Nephron progenitor cell (in vitro differentiated cells): ENCODE data around the gene UBE3C.

ENCODE experiments used
- DNase-seq: peaks from one replicate; pipeline ENCODE4 v3.0.0; 2021
- H3K27ac Mint-ChIP-seq: 2 replicates; pipeline ENCODE4 v1.8.0; 2021; ENCODE audit warnings: mild to moderate bottlenecking, moderate library complexity, mixed read lengths
- H3K27me3 Mint-ChIP-seq: 2 replicates; pipeline ENCODE4 v1.8.0; 2021; ENCODE audit warnings: mild to moderate bottlenecking, low read depth, mixed read lengths; ENCODE audit not compliant: poor library complexity
- H3K36me3 Mint-ChIP-seq: 2 replicates; pipeline ENCODE4 v1.8.0; 2021; ENCODE audit warnings: low read depth, mixed read lengths
- H3K4me1 Mint-ChIP-seq: 2 replicates; pipeline ENCODE4 v1.8.0; 2021; ENCODE audit warnings: mixed read lengths
- H3K4me3 Mint-ChIP-seq: 2 replicates; pipeline ENCODE4 v1.8.0; 2021; ENCODE audit warnings: mild to moderate bottlenecking, moderate library complexity, mixed read lengths
- H3K9me3 Mint-ChIP-seq: 2 replicates; pipeline ENCODE4 v1.8.0; 2021; ENCODE audit warnings: mild to moderate bottlenecking, moderate library complexity, mixed read lengths
- TF ChIP-seq, protein P1 (sequence below): fragments of 200-600 bp; sonication (generic); IDR thresholded peaks from 2 replicates; pipeline ENCODE4 v1.5.0; 2021; ENCODE audit warnings: antibody characterized with exemption

The UBE3C gene

DNA sequence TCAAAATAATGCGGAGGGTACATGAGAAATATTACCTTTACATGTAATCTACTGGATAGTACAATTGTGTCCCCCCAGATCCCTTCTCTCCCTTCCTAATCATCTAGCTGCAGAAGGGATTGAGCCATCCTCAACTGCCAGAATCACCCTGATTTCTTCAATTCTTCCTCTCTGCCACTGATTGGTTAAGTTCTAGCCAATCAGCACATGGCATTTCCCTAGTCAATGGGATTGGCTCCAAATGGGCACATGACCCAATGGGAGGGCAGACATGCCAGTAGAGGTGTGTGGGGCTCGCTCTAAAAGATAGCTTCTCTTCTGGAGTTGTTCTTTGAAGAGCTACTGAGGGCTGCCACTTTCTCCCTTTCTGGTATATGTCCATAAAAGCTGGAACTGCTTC, 20.9 kb upstream of the UBE3C start:
- no peak for DNase-seq
- H3K27ac Mint-ChIP-seq, result no peak overlapping the region
- H3K4me3 Mint-ChIP-seq, result no peak overlapping the region
- H3K36me3 Mint-ChIP-seq, result no peaks in the 10 kb centered on the region
- TF ChIP-seq, protein P1, sequence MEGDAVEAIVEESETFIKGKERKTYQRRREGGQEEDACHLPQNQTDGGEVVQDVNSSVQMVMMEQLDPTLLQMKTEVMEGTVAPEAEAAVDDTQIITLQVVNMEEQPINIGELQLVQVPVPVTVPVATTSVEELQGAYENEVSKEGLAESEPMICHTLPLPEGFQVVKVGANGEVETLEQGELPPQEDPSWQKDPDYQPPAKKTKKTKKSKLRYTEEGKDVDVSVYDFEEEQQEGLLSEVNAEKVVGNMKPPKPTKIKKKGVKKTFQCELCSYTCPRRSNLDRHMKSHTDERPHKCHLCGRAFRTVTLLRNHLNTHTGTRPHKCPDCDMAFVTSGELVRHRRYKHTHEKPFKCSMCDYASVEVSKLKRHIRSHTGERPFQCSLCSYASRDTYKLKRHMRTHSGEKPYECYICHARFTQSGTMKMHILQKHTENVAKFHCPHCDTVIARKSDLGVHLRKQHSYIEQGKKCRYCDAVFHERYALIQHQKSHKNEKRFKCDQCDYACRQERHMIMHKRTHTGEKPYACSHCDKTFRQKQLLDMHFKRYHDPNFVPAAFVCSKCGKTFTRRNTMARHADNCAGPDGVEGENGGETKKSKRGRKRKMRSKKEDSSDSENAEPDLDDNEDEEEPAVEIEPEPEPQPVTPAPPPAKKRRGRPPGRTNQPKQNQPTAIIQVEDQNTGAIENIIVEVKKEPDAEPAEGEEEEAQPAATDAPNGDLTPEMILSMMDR, result no peak
- no peaks in the 10 kb centered on the region for H3K4me1 Mint-ChIP-seq
- peaks cover 23% of the 10 kb centered on the region for H3K27me3 Mint-ChIP-seq
- peaks cover 22% of the 10 kb centered on the region for H3K9me3 Mint-ChIP-seq

DNA sequence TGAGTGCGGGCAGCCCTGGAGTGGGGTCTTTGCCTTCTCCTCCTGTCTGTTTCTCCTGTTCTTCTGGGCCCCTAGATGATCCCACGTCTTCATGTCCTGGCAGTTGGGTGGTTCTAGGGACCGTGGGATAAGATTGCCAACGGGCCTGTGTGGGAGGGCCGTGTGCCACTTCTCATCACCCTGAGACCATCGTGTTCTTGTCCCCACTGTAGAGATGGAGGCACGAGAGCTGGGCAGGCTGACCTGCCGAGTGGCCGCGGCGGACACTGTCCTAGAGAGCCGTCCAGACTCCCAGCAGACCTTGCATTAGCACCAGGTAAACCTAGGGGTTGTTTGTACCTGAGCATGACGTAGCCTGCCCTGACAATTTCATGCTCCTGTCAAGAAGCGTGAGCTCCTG, 18.5 kb upstream of the UBE3C start:
- Mint-ChIP-seq H3K27ac (no peak overlapping the region), H3K4me1 (peaks cover 5% of the 10 kb centered on the region), H3K9me3 (peaks cover 14% of the 10 kb centered on the region), H3K36me3 (no peaks in the 10 kb centered on the region), H3K27me3 (peaks cover 22% of the 10 kb centered on the region), H3K4me3 (no peak overlapping the region)
- TF ChIP-seq, protein P1, result no peak
- DNase-seq, result no peak

GRCh38 chr7:157121184-157121715, 17.5 kb upstream of the UBE3C start:
- H3K27me3 Mint-ChIP-seq, result peaks cover 24% of the 10 kb centered on the region
- peaks cover 5% of the 10 kb centered on the region for H3K4me1 Mint-ChIP-seq
- no peaks in the 10 kb centered on the region for H3K36me3 Mint-ChIP-seq
- H3K27ac Mint-ChIP-seq, result no peak overlapping the region
- peaks cover 14% of the 10 kb centered on the region for H3K9me3 Mint-ChIP-seq
- no peak overlapping the region for H3K4me3 Mint-ChIP-seq
- TF ChIP-seq, protein P1, result no peak
- DNase-seq, result no peak

DNA sequence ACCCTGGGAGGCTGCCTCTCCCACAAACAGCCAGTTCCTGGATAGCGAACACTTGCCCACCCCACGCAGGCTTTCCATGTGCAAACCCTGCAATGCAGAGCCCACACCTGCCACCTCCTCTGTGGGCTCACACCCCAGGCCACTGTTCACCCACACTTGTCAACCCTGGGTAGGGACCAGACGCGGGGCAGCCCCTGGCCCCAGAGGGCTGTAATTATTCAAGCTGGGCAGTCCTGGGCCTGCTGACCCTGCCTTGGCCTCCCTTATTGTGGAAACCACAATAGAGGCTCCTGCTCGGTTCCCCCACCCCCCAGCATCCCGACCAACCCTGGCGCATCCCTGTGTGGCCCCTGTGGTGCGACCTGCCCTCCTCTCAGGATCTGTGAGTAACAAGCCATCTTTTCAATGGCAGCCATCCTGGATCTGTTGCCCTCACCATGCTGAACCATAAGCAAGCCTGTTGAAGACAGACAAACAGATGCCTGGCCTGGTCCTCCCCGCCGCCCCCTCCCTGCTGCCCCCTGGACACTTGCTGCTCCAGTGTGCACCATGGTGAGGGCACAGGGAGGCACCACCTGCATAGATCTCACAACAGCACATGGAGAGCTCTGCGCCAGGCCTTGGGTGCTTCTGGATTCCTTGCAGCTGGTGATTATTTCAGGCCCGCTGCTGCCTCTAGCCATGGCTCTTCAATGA, 15.8 kb upstream of the UBE3C start:
- Mint-ChIP-seq H3K4me3 (no peak overlapping the region), H3K4me1 (peaks cover 5% of the 10 kb centered on the region), H3K36me3 (no peaks in the 10 kb centered on the region), H3K9me3 (peaks cover 1% of the 10 kb centered on the region), H3K27ac (no peak overlapping the region), H3K27me3 (peaks cover 27% of the 10 kb centered on the region)
- TF ChIP-seq, protein P1, result no peak
- DNase-seq, result no peak

- DNase-seq, result no peak
- Mint-ChIP-seq H3K4me1 (peaks cover 5% of the 10 kb centered on the region), H3K9me3 (no peaks in the 10 kb centered on the region), H3K36me3 (no peaks in the 10 kb centered on the region), H3K27me3 (peaks cover 26% of the 10 kb centered on the region), H3K27ac (peak overlapping the region; percentile 21), H3K4me3 (no peak overlapping the region)
- TF ChIP-seq, protein P1, result no peak
These were observed 14.0 kb upstream of the UBE3C start for GRCh38 chr7:157124690-157125089.
